Liver (tissue), 9 donors: ENCODE measurements around the gene EPHA6. TPM values are rescaled to one million over a fixed set of nuclear protein-coding genes. Genes with fewer than 3 reads are reported as not detected.

Source experiments
- DNase-seq: peaks from one replicate; pipeline ENCODE4 v3.0.0-alpha.2; 2017; ENCODE audit warnings: low spot score
- H3K27ac ChIP-seq, 2 donors: one replicate each; pipeline ENCODE4 v1.7.0; 2013; ENCODE audit warnings: inconsistent platforms in 2 of 2, low read length in 2 of 2, control low read depth in 1 of 2, low read depth in 1 of 2, mild to moderate bottlenecking in 1 of 2
- H3K27me3 ChIP-seq, 4 donors: one replicate each; pipeline versions ENCODE4 v1.6.1 to v1.7.0; 2013; ENCODE audit warnings: low read length in 3 of 4, inconsistent platforms in 1 of 4, mild to moderate bottlenecking in 1 of 4, moderate library complexity in 1 of 4; ENCODE audit not compliant: control insufficient read depth in 4 of 4, insufficient read depth in 4 of 4
- H3K36me3 ChIP-seq, 4 donors: one replicate each; pipeline versions ENCODE4 v1.6.1 to v1.7.0; 2013; ENCODE audit warnings: low read length in 3 of 4, mild to moderate bottlenecking in 3 of 4, low read depth in 1 of 4, moderate library complexity in 1 of 4; ENCODE audit not compliant: control insufficient read depth in 4 of 4, insufficient read depth in 3 of 4
- H3K4me1 ChIP-seq, 4 donors: one replicate each; pipeline versions ENCODE4 v1.6.1 to v1.7.0; 2013; ENCODE audit warnings: low read length in 3 of 4, mild to moderate bottlenecking in 3 of 4, moderate library complexity in 1 of 4; ENCODE audit not compliant: control insufficient read depth in 4 of 4, insufficient read depth in 4 of 4
- H3K4me3 ChIP-seq, 3 donors: one replicate each; pipeline versions ENCODE4 v1.6.1 to v1.7.0; 2013; ENCODE audit warnings: low read length in 3 of 3, control low read depth in 1 of 3, low read depth in 1 of 3, mild to moderate bottlenecking in 1 of 3
- H3K9ac ChIP-seq, 2 donors: one replicate each; pipeline ENCODE4 v1.7.0; 2013; ENCODE audit warnings: low read length in 2 of 2, mild to moderate bottlenecking in 2 of 2, moderate library complexity in 2 of 2, control low read depth in 1 of 2, low read depth in 1 of 2
- H3K9me3 ChIP-seq, 4 donors: one replicate each; pipeline versions ENCODE4 v1.6.1 to v1.7.0; 2013; ENCODE audit warnings: low read length in 3 of 4; ENCODE audit not compliant: control insufficient read depth in 4 of 4
- ATF3 ChIP-seq: IDR thresholded peaks from 2 replicates; pipeline ENCODE4 v1.6.1; 2016; ENCODE audit warnings: antibody characterized with exemption
- CTCF ChIP-seq: fragments of 150-350 bp; IDR thresholded peaks from 2 replicates; pipeline ENCODE4 v1.5.1; 2017; ENCODE audit warnings: improper control_type of control experiment, low read depth, low read length; ENCODE audit not compliant: missing input control
- EGR1 ChIP-seq, 2 donors: IDR thresholded peaks; 2 replicates each; pipeline ENCODE4 v1.6.1; 2016 to 2018; ENCODE audit warnings: antibody characterized with exemption in 2 of 2, low read depth in 2 of 2
- FOXA1 ChIP-seq: IDR thresholded peaks from 2 replicates; pipeline ENCODE4 v1.6.1; 2016; ENCODE audit warnings: antibody characterized with exemption
- GABPA ChIP-seq, 2 donors: IDR thresholded peaks in 1 of 2; conservative IDR thresholded peaks in 1 of 2; 2 replicates each; pipeline ENCODE4 v1.6.1; 2016; ENCODE audit warnings: antibody characterized with exemption in 2 of 2, mild to moderate bottlenecking in 1 of 2, moderate library complexity in 1 of 2
- HNF4A ChIP-seq, 2 donors: conservative IDR thresholded peaks; 2 replicates each; pipeline ENCODE4 v1.6.1; 2016; ENCODE audit warnings: antibody characterized with exemption in 2 of 2, mild to moderate bottlenecking in 2 of 2
- MAX ChIP-seq: IDR thresholded peaks from 2 replicates; pipeline ENCODE4 v1.6.1; 2016; ENCODE audit warnings: antibody characterized with exemption
- NR2F2 ChIP-seq: IDR thresholded peaks from 2 replicates; pipeline ENCODE4 v1.6.1; 2016; ENCODE audit warnings: antibody characterized with exemption
- RAD21 ChIP-seq, 2 donors: IDR thresholded peaks; 2 replicates each; pipeline ENCODE4 v1.6.1; 2016; ENCODE audit warnings: antibody characterized with exemption in 2 of 2, mild to moderate bottlenecking in 2 of 2
- RXRA ChIP-seq, 2 donors: IDR thresholded peaks; 2 replicates each; pipeline ENCODE4 v1.6.1; 2017 to 2018; ENCODE audit warnings: antibody characterized with exemption in 2 of 2, mild to moderate bottlenecking in 1 of 2
- SP1 ChIP-seq: IDR thresholded peaks from 2 replicates; pipeline ENCODE4 v1.6.1; 2018; ENCODE audit warnings: antibody characterized with exemption, mild to moderate bottlenecking
- TAF1 ChIP-seq: conservative IDR thresholded peaks from 2 replicates; pipeline ENCODE4 v1.6.1; 2016; ENCODE audit warnings: antibody characterized with exemption, mild to moderate bottlenecking
- YY1 ChIP-seq: IDR thresholded peaks from 2 replicates; pipeline ENCODE4 v1.6.1; 2016; ENCODE audit warnings: antibody characterized with exemption, mild to moderate bottlenecking
- ZBTB33 ChIP-seq: IDR thresholded peaks from 2 replicates; pipeline ENCODE4 v1.6.1; 2016; ENCODE audit warnings: antibody characterized with exemption
- WGBS: extraction: QIAGEN DNeasy Blood & Tissue Kit; methylation state at CpG from one replicate; pipeline ENCODE4 v1.1.7; 2013; 5-methylcytosine and 5-hydroxymethylcytosine counted together
- polyA plus RNA-seq, 2 donors: library from polyadenylated mRNA; stranded (reverse) in 1 of 2; unstranded in 1 of 2; fragments of 200-250 nt in 1 of 2; fragments of >200 nt in 1 of 2; fragmentation: Nextera tagmentation in 1 of 2; extraction: Ambion mirVana in 1 of 2; gene quantifications; one replicate each; pipeline versions ENCODE4 v1.2.1 to v1.2.3, GENCODE V29; 2013 to 2015
- total RNA-seq, 2 donors: library from RNA; depleted of rRNA; stranded (reverse); fragments of >200 nt; gene quantifications; one replicate each; pipeline ENCODE4 v1.2.3, GENCODE V29; 2014
- donor health status: healthy.
- donor health status: healthy.
- donor health status: healthy.
- donor health status: healthy.
- donor health status: healthy.

The EPHA6 gene
- total and polyA plus RNA-seq, 4 donors, result 0.05 to 0.17 (median 0.05) TPM; not detected in 1

- TF ChIP-seq CTCF (no peak), TAF1 (no peak), MAX (no peak), YY1 (no peak)
These were observed 690.1 kb downstream of the EPHA6 start (continued) for GRCh38 chr3:97504463-97504862.

- TF ChIP-seq TAF1 (no peak), SP1 (no peak), RXRA (IDR thresholded peaks at IDR 0.05) (no peak), ZBTB33 (no peak), MAX (no peak), YY1 (no peak), HNF4A (conservative IDR thresholded peaks at IDR 0.05) (no peak), FOXA1 (no peak), EGR1 (IDR thresholded peaks at IDR 0.05; ENCODE audit: low read depth in 2 of 2) (no peak), RAD21 (IDR thresholded peaks at IDR 0.05) (no peak), ATF3 (no peak)
- H3K27ac ChIP-seq, result no peak overlapping the region
- no peaks in the 10 kb centered on the region for H3K27me3 ChIP-seq
- no peaks in the 10 kb centered on the region for H3K4me1 ChIP-seq
- DNase-seq, result no peak
- no peak overlapping the region for H3K4me3 ChIP-seq
- WGBS, result 64% methylated on average over 4 of the region's 4 CpGs
- H3K9ac ChIP-seq, result no peak overlapping the region
- peaks cover 0 to 3% (median 0%) of the 10 kb centered on the region in 4 donors for H3K9me3 ChIP-seq
- no peaks in the 10 kb centered on the region for H3K36me3 ChIP-seq
These were observed 696.4 kb downstream of the EPHA6 start for GRCh38 chr3:97510795-97511194.

- whole genome bisulfite sequencing, result 64% methylated on average over 2 of the region's 2 CpGs
- Histone ChIP-seq H3K27ac (no peak overlapping the region), H3K4me3 (no peak overlapping the region), H3K4me1 (no peaks in the 10 kb centered on the region), H3K27me3 (no peaks in the 10 kb centered on the region), H3K9me3 (peaks cover 0 to 3% (median 0%) of the 10 kb centered on the region in 4 donors), H3K36me3 (no peaks in the 10 kb centered on the region), H3K9ac (no peak overlapping the region)
- TF ChIP-seq RAD21 (IDR thresholded peaks at IDR 0.05) (no peak), NR2F2 (no peak), HNF4A (conservative IDR thresholded peaks at IDR 0.05) (no peak), CTCF (no peak), EGR1 (IDR thresholded peaks at IDR 0.05; ENCODE audit: low read depth in 2 of 2) (no peak), GABPA (IDR thresholded peaks at IDR 0.05 in 1 of 2, conservative IDR thresholded peaks at IDR 0.05 in 1 of 2) (no peak), SP1 (no peak)
- no peak for DNase-seq
These were observed 700.7 kb downstream of the EPHA6 start for GRCh38 chr3:97515076-97515475.
